Body of pancreas (tissue), 4 donors: ENCODE data around the gene ZC3H4. TPM values are rescaled to one million over a fixed set of nuclear protein-coding genes. Genes with fewer than 3 reads are reported as not detected.
A peak's percentile ranks its signal among the peaks of the same experiment; 100 is the strongest.

Experiments used
- ATAC-seq: fragments of 150-250 bp; one replicate; pipeline ENCODE4 v1.9.1; 2016
- DNase-seq, 4 donors: peaks; one replicate each; pipeline ENCODE4 v3.0.0-alpha.2; 2019
- H3K27ac ChIP-seq, 4 donors: fragments of 200-600 bp; sonication (generic); 1 replicate in 3 of 4; 2 replicates in 1 of 4; pipeline versions ENCODE4 v1.5.1 to v1.6.1; 2016 to 2019; ENCODE audit warnings: mild to moderate bottlenecking in 1 of 4, mixed read lengths in 1 of 4, moderate library complexity in 1 of 4
- H3K27me3 ChIP-seq, 2 donors: fragments of 200-600 bp; sonication (generic); one replicate each; pipeline ENCODE4 v1.6.0; 2016; ENCODE audit warnings: mild to moderate bottlenecking in 1 of 2
- H3K36me3 ChIP-seq, 2 donors: fragments of 200-600 bp; sonication (generic); replicated peaks in 1 of 2; 2 replicates each; pipeline ENCODE4 v1.5.1; 2016; ENCODE audit warnings: low read depth in 2 of 2; ENCODE audit not compliant: insufficient read depth in 1 of 2
- H3K4me1 ChIP-seq: fragments of 200-600 bp; sonication (generic); one replicate; pipeline ENCODE4 v1.6.0; 2016
- H3K4me3 ChIP-seq, 2 donors: fragments of 200-600 bp; sonication (generic); 1 replicate in 1 of 2; 2 replicates in 1 of 2; pipeline ENCODE4 v1.5.1; 2016 to 2019
- H3K9me3 ChIP-seq, 3 donors: fragments of 200-600 bp; sonication (generic); 1 replicate in 2 of 3; 2 replicates in 1 of 3; pipeline ENCODE4 v1.5.1; 2016
- CTCF ChIP-seq, 7 experiments: fragments of 450-650 bp in 4 of 7; fragments of 200-600 bp in 3 of 7; sonication (generic) in 3 of 7; IDR thresholded peaks; one replicate each; pipeline ENCODE4 v1.5.1; 2016 to 2019; ENCODE audit warnings: antibody characterized with exemption in 7 of 7
- POLR2A ChIP-seq, 3 donors: fragments of 450-650 bp; IDR thresholded peaks; one replicate each; pipeline ENCODE4 v1.6.1; 2016; ENCODE audit warnings: antibody characterized with exemption in 3 of 3, mild to moderate bottlenecking in 2 of 3
- WGBS, 2 donors: methylation state at CpG; one replicate each; pipeline ENCODE4 v1.1.5; 2017; 5-methylcytosine and 5-hydroxymethylcytosine counted together
- intact Hi-C: fragments of 100-400 bp; cut with DNase I; formaldehyde crosslinking; loops from one replicate; pipeline ENCODE4 v1.15.1; 2023
- total RNA-seq, 2 donors: library from RNA; depleted of rRNA; stranded (reverse); fragments of >200 nt; gene quantifications; one replicate each; pipeline ENCODE4 v1.1.0, GENCODE V29; 2016

Gene ZC3H4
- total RNA-seq, 2 donors from 2014 or later = 18.9 to 34.3 TPM

- ATAC-seq (peak; percentile 46), DNase-seq (peak; percentile 52 to 72 (median 69))
- TF ChIP-seq POLR2A (IDR thresholded peaks at IDR 0.05) (no peak), CTCF (IDR thresholded peaks at IDR 0.05) (peak; percentile 67 to 90 (median 73))
- peaks cover 0 to 12% of the 10 kb centered on the region in 2 donors for H3K27me3 ChIP-seq
- H3K36me3 ChIP-seq = no peaks in the 10 kb centered on the region
- WGBS, 2 donors = 15 to 31% methylated on average over 7 to 17 of the region's 17 CpGs
- H3K4me1 ChIP-seq = peaks cover 17% of the 10 kb centered on the region
- intact Hi-C loops = no loop called here
- H3K4me3 ChIP-seq = no peak overlapping the region
- no peak overlapping the region for H3K27ac ChIP-seq
- H3K9me3 ChIP-seq = no peaks in the 10 kb centered on the region
These were observed 81.3 kb downstream of the ZC3H4 start for GRCh38 chr19:47032171-47032811.

GRCh38 chr19:47028195-47028601, 85.4 kb downstream of the ZC3H4 start:
- WGBS, 2 donors = 0 to 14% methylated on average over 4 to 14 of the region's 14 CpGs
- H3K36me3 ChIP-seq = no peaks in the 10 kb centered on the region
- no peak overlapping the region for H3K4me3 ChIP-seq
- intact Hi-C loops = no loop called here
- peaks cover 1% of the 10 kb centered on the region for H3K4me1 ChIP-seq
- no peaks in the 10 kb centered on the region for H3K9me3 ChIP-seq
- ATAC-seq = no peak
- TF ChIP-seq CTCF (IDR thresholded peaks at IDR 0.05) (no peak), POLR2A (IDR thresholded peaks at IDR 0.05) (no peak)
- DNase-seq = no peak
- peaks cover 0 to 10% of the 10 kb centered on the region in 2 donors for H3K27me3 ChIP-seq
- no peak overlapping the region for H3K27ac ChIP-seq

GRCh38 chr19:47027586-47028088, 85.9 kb downstream of the ZC3H4 start:
- DNase-seq (no peak), ATAC-seq (no peak)
- Histone ChIP-seq H3K27me3 (peaks cover 0 to 13% of the 10 kb centered on the region in 2 donors), H3K27ac (no peak overlapping the region), H3K4me1 (peaks cover 6% of the 10 kb centered on the region), H3K36me3 (no peaks in the 10 kb centered on the region), H3K9me3 (no peaks in the 10 kb centered on the region), H3K4me3 (no peak overlapping the region)
- WGBS, 2 donors = 24 to 32% methylated on average over 7 to 9 of the region's 12 CpGs
- intact Hi-C loops = no loop called here
- TF ChIP-seq CTCF (IDR thresholded peaks at IDR 0.05) (no peak), POLR2A (IDR thresholded peaks at IDR 0.05) (no peak)

GRCh38 chr19:47026889-47027288, 86.7 kb downstream of the ZC3H4 start:
- no peak for DNase-seq
- Histone ChIP-seq H3K36me3 (no peaks in the 10 kb centered on the region), H3K27me3 (peaks cover 0 to 17% of the 10 kb centered on the region in 2 donors), H3K4me3 (no peak overlapping the region), H3K9me3 (no peaks in the 10 kb centered on the region), H3K4me1 (peaks cover 6% of the 10 kb centered on the region), H3K27ac (no peak overlapping the region)
- 85 to 94% methylated on average over 3 to 8 of the region's 8 CpGs for WGBS, 2 donors
- intact Hi-C loops = no loop called here
- TF ChIP-seq CTCF (IDR thresholded peaks at IDR 0.05) = no peak
- no peak for TF ChIP-seq POLR2A (IDR thresholded peaks at IDR 0.05)
- no peak for ATAC-seq

GRCh38 chr19:47026156-47026555, 87.4 kb downstream of the ZC3H4 start:
- Histone ChIP-seq H3K27me3 (peaks cover 0 to 25% of the 10 kb centered on the region in 2 donors), H3K36me3 (no peaks in the 10 kb centered on the region), H3K4me1 (peaks cover 14% of the 10 kb centered on the region), H3K9me3 (no peaks in the 10 kb centered on the region), H3K4me3 (no peak overlapping the region), H3K27ac (no peak overlapping the region)
- DNase-seq = no peak
- intact Hi-C loops = no loop called here
- TF ChIP-seq POLR2A (IDR thresholded peaks at IDR 0.05) (no peak), CTCF (IDR thresholded peaks at IDR 0.05) (no peak)
- WGBS, 2 donors = 72 to 84% methylated on average over 2 of the region's 2 CpGs
- ATAC-seq = no peak
